ENCODE measurements around the gene ACR. TPM values are rescaled to one million over a fixed set of nuclear protein-coding genes. Genes with fewer than 3 reads are reported as not detected.

Gene ACR
- total RNA-seq, 1 donor: not detected

Small RNA genes lying within 50 kb of the gene (small RNA-seq; reads per million reads assigned to genes)
- not detected for gene RNU6-409P

Other genes starting within 250 kb of the ACR start
- gene LMF2, start 230.5 kb upstream of the ACR start, total RNA-seq (ENCODE audit: low replicate concordance): 21.4 and 50.6 TPM in 2 replicates
- gene NCAPH2, start 230.0 kb upstream of the ACR start, total RNA-seq (ENCODE audit: low replicate concordance): 30.9 and 49.1 TPM in 2 replicates
- 0.49 and 3.4 TPM in 2 replicates for gene SCO2, start 212.6 kb upstream of the ACR start, total RNA-seq (ENCODE audit: low replicate concordance)
- 22.7 and 23.7 TPM in 2 replicates for gene TYMP, start 208.2 kb upstream of the ACR start, total RNA-seq (ENCODE audit: low replicate concordance)
- gene KLHDC7B, start 192.3 kb upstream of the ACR start, total RNA-seq (ENCODE audit: low replicate concordance): 1.1 and 2.4 TPM in 2 replicates
- gene SYCE3, start 175.3 kb upstream of the ACR start, total RNA-seq (ENCODE audit: low replicate concordance): not detected in 2 replicates
- 1.1 TPM in 1 of 2 replicates, not detected in the other for gene CPT1B, start 159.8 kb upstream of the ACR start, total RNA-seq (ENCODE audit: low replicate concordance)
- gene CHKB, start 155.4 kb upstream of the ACR start, total RNA-seq (ENCODE audit: low replicate concordance): 20.2 and 27.5 TPM in 2 replicates
- 0.27 and 1.1 TPM in 2 replicates for gene MAPK8IP2, start 137.4 kb upstream of the ACR start, total RNA-seq (ENCODE audit: low replicate concordance)
- gene ARSA, start 110.1 kb upstream of the ACR start, total RNA-seq (ENCODE audit: low replicate concordance): 21.9 and 30.3 TPM in 2 replicates
- gene SHANK3, start 65.4 kb upstream of the ACR start, total RNA-seq (ENCODE audit: low replicate concordance): 0.90 and 0.98 TPM in 2 replicates
- gene RABL2B, start 45.4 kb downstream of the ACR start, total RNA-seq (ENCODE audit: low replicate concordance): 7.7 and 18.0 TPM in 2 replicates